Measurements from ENCODE around the gene CASP5.
"Not testable (repeated sequence)": the region's sequence is repeated elsewhere in the genome, so short reads cannot be mapped to it uniquely, and the experiment has no call there.

CASP5 gene

GRCh38 chr11:105023003-105023402 lies at the start of gene CASP5:
CASP5 (minus strand) TSS chr11:105023168; CDS start chr11:105023136, 32 bp downstream.
- DNase-seq (ENCODE audit: low read depth in 4 of 4, low spot score in 1 of 4): no peak

- DNase-seq (ENCODE audit: low read depth in 4 of 4, low spot score in 1 of 4): not testable (repeated sequence)
These were observed 49.1 kb upstream of the CASP5 start for GRCh38 chr11:105072080-105072479.

DNA sequence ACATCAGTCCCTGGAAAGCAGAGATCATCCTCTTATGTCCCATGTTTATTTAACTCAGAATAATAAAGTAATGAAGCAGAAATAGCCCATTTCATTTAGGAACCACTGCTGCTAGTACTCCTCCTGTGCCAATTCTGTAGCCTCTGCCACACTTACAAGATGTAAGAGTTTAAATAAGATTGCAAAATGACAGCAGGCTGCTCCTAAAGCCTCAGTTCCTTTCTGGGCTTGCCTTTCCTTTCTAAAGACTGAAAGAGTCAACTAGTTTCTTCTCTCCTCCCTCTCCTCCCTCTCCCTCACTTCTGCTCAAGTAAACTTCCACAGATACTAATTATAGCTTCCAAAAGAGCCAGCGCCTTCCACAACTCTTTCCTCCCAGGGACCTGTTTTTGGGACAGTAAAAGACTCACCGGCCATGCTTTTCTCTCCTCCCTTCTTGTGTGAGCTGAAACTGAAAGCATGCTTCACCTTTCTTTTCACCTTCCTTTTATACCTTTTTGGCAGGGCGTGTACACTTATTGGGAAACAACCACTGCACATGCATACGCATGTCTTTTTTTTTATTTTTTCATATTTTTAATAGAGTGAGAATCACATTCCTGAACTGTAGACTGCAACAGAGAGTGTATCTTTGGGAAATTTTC lies 48.2 kb upstream of the CASP5 start:
- DNase-seq (ENCODE audit: low read depth in 4 of 4, low spot score in 1 of 4): no peak

DNA sequence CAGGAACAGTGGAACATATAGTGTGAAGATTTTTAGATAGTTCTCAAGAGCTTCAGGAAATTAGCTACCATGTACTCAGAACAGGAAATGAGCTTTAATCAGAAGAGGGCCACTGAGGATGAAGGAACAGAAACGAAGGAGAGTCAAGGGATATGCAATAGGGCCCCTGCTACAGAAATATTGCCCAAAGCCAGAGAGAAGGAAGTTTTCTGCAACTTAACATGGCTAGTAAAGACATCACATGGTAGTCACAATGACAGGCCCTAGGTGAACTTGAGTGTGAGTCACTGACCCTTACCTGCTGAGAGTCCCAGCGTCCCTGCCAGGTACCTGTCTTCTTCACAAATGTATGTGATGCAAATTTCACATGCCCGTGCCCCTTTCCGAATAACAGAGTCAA lies 47.3 kb upstream of the CASP5 start:
- DNase-seq (ENCODE audit: low read depth in 4 of 4, low spot score in 1 of 4): no peak

DNA sequence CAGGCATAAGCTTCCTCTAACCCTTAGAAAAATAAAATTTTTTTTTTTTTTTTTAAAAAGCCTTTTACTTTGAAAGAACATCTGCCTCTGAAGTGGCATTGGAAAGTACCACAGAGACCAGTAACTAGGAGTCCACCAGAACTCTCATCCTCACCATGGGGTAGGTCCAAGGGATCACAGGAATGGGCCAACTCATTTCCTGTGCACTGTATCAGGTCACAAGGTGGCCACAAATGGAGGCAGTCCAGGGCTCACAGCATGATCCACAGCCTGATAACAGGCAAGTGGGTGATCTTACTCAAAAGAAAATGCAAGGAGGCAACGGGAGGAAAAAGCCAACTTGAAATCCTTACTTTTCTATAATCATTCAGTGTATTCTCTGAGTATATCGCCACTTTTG lies 46.8 kb upstream of the CASP5 start:
- DNase-seq (ENCODE audit: low read depth in 4 of 4, low spot score in 1 of 4): not testable (repeated sequence)

DNA sequence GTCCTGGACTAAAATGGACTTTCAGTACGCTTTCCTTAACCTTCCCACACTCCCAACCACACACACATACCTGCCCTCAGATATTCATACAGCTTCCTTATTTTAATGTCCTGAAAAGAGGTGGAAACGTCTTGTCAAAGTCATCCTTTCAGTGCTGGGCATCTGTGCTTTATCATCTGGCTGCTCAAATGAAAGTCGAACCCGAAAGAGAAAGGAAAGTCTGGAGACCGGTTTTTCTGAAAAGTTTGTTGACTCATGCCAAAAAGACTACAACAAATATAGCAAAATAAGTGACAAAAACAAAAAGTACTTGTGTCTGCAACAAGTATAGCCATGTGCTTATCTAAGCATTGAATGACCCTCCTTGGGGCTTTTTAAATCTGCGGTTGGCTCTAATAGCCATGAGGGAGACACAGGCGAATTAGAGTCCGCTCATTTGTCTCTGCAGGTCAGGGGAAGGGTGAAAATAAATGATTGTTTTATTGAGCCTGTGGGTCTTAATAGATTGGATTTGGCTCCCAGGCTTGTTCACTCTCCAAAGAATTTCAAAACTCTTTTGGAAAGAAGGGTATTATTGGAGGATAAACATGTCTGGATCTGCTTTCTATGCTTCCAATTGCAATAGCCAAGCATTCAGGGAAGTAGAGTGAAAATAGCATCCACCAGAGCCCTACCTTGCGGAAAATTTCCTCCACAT lies 40.4 kb upstream of the CASP5 start:
- not testable (repeated sequence) for DNase-seq (ENCODE audit: low read depth in 4 of 4, low spot score in 1 of 4)

GRCh38 chr11:105057432-105057831 lies 34.5 kb upstream of the CASP5 start:
- DNase-seq (ENCODE audit: low read depth in 4 of 4, low spot score in 1 of 4): no peak

GRCh38 chr11:105056446-105056845 lies 33.5 kb upstream of the CASP5 start:
- DNase-seq (ENCODE audit: low read depth in 4 of 4, low spot score in 1 of 4): no peak

GRCh38 chr11:105054723-105055493 lies 31.9 kb upstream of the CASP5 start:
- DNase-seq (ENCODE audit: low read depth in 4 of 4, low spot score in 1 of 4): no peak

DNA sequence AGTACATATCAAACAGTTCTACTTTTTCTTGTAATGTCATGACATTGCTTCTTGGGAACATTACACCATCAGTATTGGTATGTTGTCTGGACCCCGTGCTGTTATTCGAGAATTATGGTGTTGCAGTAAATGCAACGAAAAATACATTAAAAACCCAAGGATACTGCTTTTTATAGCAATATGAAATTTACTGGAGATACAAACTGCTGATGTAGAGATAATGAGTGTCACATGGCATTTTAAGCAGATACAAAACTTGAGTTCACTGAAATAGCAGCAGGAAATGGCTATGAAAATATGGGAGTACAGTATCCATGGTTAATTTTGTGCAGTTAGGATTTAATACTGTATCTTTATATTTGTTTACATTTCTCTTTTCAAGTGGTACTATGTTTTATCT lies 29.5 kb upstream of the CASP5 start:
- no peak for DNase-seq (ENCODE audit: low read depth in 4 of 4, low spot score in 1 of 4)

GRCh38 chr11:105051559-105051958 lies 28.6 kb upstream of the CASP5 start:
- no peak for DNase-seq (ENCODE audit: low read depth in 4 of 4, low spot score in 1 of 4)

DNA sequence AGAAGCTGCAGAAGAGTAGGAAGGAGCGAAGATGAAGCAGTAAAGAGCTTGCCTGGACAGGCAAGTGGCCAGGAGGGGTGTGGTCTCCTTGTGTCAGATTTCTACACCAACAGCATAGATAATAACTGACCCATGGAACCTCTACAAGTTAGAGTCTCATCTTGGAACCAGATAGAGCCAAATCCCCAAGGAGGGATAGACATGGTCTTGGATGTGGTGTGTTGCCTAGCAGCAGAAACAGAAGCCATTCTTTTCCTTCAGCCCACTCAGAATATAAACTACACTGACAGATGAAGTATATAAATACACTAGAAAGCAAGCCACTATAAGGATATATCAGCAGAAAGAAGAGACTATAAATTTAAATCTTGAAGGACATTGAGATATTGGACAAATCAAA lies 26.5 kb upstream of the CASP5 start:
- DNase-seq (ENCODE audit: low read depth in 4 of 4, low spot score in 1 of 4): no peak

DNA sequence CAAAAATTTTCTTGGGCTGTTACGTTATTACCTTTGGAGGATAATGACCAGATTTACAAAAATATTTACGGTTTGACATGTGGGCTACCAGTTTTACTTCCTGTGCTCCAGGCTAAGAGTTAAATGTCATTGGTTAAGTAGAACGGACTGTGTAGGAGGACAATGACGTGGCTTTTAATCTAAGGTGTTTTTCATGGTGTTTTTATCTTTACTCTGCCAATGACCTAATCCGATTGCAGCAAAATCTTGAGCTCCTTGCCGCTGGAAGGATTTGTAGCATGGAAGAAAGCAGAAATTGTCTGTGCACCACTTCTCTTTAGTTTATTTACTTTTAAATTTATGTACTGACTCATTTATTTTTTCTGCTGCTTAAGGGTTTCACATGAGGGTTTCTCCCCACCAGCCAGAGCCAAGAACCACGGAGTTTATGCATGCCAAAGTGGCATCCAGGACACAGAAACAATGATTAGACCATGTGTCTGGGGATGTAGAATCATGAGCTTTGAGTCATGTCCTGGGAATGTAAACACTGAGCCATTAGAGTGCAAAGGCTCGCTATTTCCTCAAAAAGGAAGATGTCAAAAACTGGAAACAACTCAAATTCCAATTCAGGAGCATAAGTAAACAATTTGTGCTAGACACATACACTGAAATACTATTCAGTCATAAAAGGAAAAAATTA lies 24.1 kb upstream of the CASP5 start:
- DNase-seq (ENCODE audit: low read depth in 4 of 4, low spot score in 1 of 4): no peak

GRCh38 chr11:105045676-105046296 lies 22.8 kb upstream of the CASP5 start:
- DNase-seq (ENCODE audit: low read depth in 4 of 4, low spot score in 1 of 4): no peak

- DNase-seq (ENCODE audit: low read depth in 4 of 4, low spot score in 1 of 4): peak in 1 of 4 experiments; percentile 14
These were observed 21.9 kb upstream of the CASP5 start, which contains the start of gene CARD16 for GRCh38 chr11:105044557-105045524. CARD16 (minus strand) TSS chr11:105045335; CDS start chr11:105045297, 38 bp downstream.

- DNase-seq (ENCODE audit: low read depth in 4 of 4, low spot score in 1 of 4): no peak
These were observed 19.2 kb upstream of the CASP5 start for GRCh38 chr11:105042178-105042577.

- DNase-seq (ENCODE audit: low read depth in 4 of 4, low spot score in 1 of 4): no peak
These were observed 17.7 kb upstream of the CASP5 start for GRCh38 chr11:105040703-105041102.

DNA sequence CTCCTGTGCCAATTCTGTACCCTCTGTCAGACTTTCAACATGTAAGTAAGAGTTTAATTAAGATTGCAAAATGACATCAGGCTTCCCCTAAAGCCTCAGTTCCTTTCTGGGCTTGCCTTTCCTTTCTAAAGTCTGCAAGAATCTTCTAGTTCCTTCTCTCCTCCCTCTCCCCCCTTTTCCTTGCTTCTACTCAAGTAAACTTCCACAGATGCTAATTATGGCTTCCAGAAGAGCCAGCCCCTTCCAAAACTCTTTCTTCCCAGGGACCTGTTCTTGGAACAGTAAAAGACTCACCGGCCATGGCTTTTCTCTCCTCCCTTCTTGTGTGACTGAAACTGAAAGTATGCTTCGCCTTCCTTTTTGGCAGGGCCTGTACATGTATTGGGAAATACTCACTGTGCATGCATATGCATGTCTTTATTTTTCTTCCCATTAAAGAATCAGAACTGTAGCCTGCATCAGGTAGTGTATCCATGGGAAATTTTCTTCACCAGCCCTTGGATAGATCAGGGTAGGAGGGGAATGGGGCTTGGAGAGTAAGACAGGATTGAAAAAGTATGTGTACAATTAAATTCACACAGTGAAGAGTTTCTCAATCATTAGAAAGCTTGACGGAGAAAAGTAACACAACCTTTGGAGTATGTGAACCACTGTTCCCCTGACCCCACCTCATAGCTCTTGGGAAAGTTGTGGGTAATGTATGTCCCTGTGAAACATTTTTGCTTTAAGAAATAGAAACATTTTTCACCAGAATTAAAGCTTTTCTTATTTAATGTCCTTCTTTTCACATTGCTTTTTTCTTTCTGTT lies 12.0 kb upstream of the CASP5 start, which contains the start of gene CASP1:
Gene CASP1, minus strand, starts transcription at position 332 of the 808 bp plus-strand sequence. Its CDS starts 31 bp downstream, at position 301.
- DNase-seq (ENCODE audit: low read depth in 4 of 4, low spot score in 1 of 4): peak in 1 of 4 experiments; percentile 9

- not testable (repeated sequence) for DNase-seq (ENCODE audit: low read depth in 4 of 4, low spot score in 1 of 4)
These were observed 11.4 kb upstream of the CASP5 start for GRCh38 chr11:105034388-105034787.

Measured in stimulated activated CD4-positive, alpha-beta T cell treated with anti-CD3 and anti-CD28 coated beads, Interleukin-1b, Interleukin-23, amount 100 ng/mL, for 24 hours (primary cell).